ENCODE measurements around the gene ZGRF1.

- TF ChIP-seq POLR2A (IDR thresholded peaks at IDR 0.05; ENCODE audit: low read length) (no peak), GATA1 (IDR thresholded peaks at IDR 0.05; ENCODE audit: low read depth, low read length) (no peak)
Measured at GRCh38 chr4:112523008-112523721, 113.5 kb downstream of the ZGRF1 start.
